Loucy (cell line): ENCODE measurements around the gene GDAP2.

Experiments
- CTCF ChIP-seq: fragments of 200-600 bp; sonication (generic); conservative IDR thresholded peaks from 2 replicates; pipeline ENCODE4 v1.5.1; 2014; ENCODE audit warnings: mild to moderate bottlenecking, antibody characterized with exemption, low read length
- EZH2phosphoT487 ChIP-seq: fragments of 200-600 bp; IDR thresholded peaks from 2 replicates; pipeline ENCODE4 v1.6.1; 2018; ENCODE audit warnings: antibody characterized with exemption, mild to moderate bottlenecking, moderate library complexity, borderline replicate concordance

GRCh38 chr1:117976381-117976780 is 47.0 kb upstream of the GDAP2 start:
- no peak for TF ChIP-seq CTCF
- TF ChIP-seq EZH2phosphoT487 = no peak
